ENCODE data around the gene PLEKHG5.

PLEKHG5 gene

DNA sequence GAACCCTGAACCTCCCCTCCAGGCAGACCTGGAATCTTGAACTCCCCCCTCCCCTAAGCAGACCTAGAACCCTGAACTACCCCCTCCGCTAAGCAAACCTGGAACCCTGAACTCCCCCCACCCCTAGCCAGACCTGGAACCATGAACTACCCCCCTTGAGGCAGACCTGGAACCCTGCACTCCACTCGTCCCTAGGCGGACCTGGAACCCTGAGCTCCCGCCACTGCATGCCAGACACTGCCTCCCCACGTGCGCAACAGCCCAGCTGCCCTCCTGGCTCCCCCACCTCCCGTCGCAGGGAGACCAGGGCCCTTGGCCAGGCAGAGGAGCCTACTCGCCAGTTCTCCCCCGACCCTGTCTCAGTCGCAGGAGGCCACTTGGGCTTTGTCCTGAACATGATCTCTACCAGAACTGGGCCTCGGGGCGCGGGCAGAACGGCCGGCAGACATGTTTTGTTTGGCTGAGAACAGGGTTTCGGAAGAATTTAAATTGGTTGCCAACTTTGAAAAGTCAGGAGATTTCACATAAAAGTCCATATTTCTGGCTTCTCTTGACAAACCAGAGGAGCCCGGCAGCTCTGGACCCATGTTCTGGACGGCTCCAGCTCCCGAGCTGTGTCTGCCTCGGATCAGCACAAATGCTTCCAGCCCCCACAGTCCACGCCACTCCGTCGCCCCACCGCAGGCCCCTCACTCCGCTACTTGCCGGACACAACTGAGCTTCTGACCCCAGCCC is 9.2 kb upstream of the PLEKHG5 start:
- no peak for DNase-seq (ENCODE audit: low spot score)
- Histone ChIP-seq H3K36me3 (replicated peaks in 1 of 2; ENCODE audit: control insufficient read depth in 2 of 2, insufficient read depth in 2 of 2, low read length in 2 of 2) (no peaks in the 10 kb centered on the region), H4K91ac (ENCODE audit: low read depth, low read length, poor library complexity) (no peak overlapping the region), H3K9ac (ENCODE audit: low read depth, low read length, poor library complexity) (peak overlapping the region; percentile 72), H3K27ac (replicated peaks; ENCODE audit: low read length) (no peak overlapping the region), H3K9me3 (replicated peaks in 1 of 2; ENCODE audit: control insufficient read depth in 2 of 2, insufficient read depth in 1 of 2, low read depth in 1 of 2, low read length in 2 of 2) (no peaks in the 10 kb centered on the region), H3K4me3 (ENCODE audit: low read length in 2 of 2) (no peak overlapping the region), H2BK12ac (ENCODE audit: low read length) (peak overlapping the region; percentile 85), H4K8ac (ENCODE audit: low read depth, low read length) (no peak overlapping the region), H3K23ac (ENCODE audit: low read depth, low read length, poor library complexity) (peak overlapping the region; percentile 90), H2BK15ac (ENCODE audit: low read length) (no peak overlapping the region), H3K4ac (ENCODE audit: low read length) (no peak overlapping the region), H2AK5ac (ENCODE audit: low read depth, low read length) (peak overlapping the region; percentile 76), H2BK120ac (ENCODE audit: low read depth, low read length) (no peak overlapping the region), H3K18ac (ENCODE audit: low read length) (peak overlapping the region; percentile 44), H2AFZ (ENCODE audit: low read length) (no peak overlapping the region), H3K79me1 (ENCODE audit: low read depth, low read length) (no peaks in the 10 kb centered on the region), H3K27me3 (ENCODE audit: control insufficient read depth in 3 of 3, insufficient read depth in 3 of 3, low read depth in 1 of 3, low read length in 3 of 3) (peaks cover 0 to 21% (median 13%) of the 10 kb centered on the region in 3 experiments), H3K14ac (ENCODE audit: low read length) (peak overlapping the region; percentile 75), H3K4me2 (ENCODE audit: insufficient read depth, low read length, poor library complexity, severe bottlenecking) (no peak overlapping the region), H2BK5ac (ENCODE audit: low read length) (peak overlapping the region; percentile 77), H3K4me1 (ENCODE audit: control insufficient read depth in 2 of 2, insufficient read depth in 1 of 2, low read depth in 1 of 2, low read length in 2 of 2) (peaks cover 16 to 37% of the 10 kb centered on the region in 2 donors)
- no CpG with 5 or more reads among the region's 27 CpGs for WGBS, 2 donors (ENCODE audit: extremely low coverage in 2 of 2, insufficient read length in 2 of 2, insufficient replicate concordance in 1 of 2)

- H3K23ac ChIP-seq (ENCODE audit: low read depth, low read length, poor library complexity): no peak overlapping the region
- H2AK5ac ChIP-seq (ENCODE audit: low read depth, low read length): peak overlapping the region; percentile 66
- H4K8ac ChIP-seq (ENCODE audit: low read depth, low read length): no peak overlapping the region
- peaks cover 17 to 36% of the 10 kb centered on the region in 2 donors for H3K4me1 ChIP-seq (ENCODE audit: control insufficient read depth in 2 of 2, insufficient read depth in 1 of 2, low read depth in 1 of 2, low read length in 2 of 2)
- no peaks in the 10 kb centered on the region for H3K79me1 ChIP-seq (ENCODE audit: low read depth, low read length)
- H3K9ac ChIP-seq (ENCODE audit: low read depth, low read length, poor library complexity): no peak overlapping the region
- H3K4ac ChIP-seq (ENCODE audit: low read length): no peak overlapping the region
- H3K4me3 ChIP-seq (ENCODE audit: low read length in 2 of 2): no peak overlapping the region
- peak overlapping the region; percentile 85 for H2AFZ ChIP-seq (ENCODE audit: low read length)
- H3K36me3 ChIP-seq (replicated peaks in 1 of 2; ENCODE audit: control insufficient read depth in 2 of 2, insufficient read depth in 2 of 2, low read length in 2 of 2): no peaks in the 10 kb centered on the region
- no peak overlapping the region for H3K18ac ChIP-seq (ENCODE audit: low read length)
- H4K91ac ChIP-seq (ENCODE audit: low read depth, low read length, poor library complexity): no peak overlapping the region
- DNase-seq (ENCODE audit: low spot score): no peak
- peaks cover 0 to 21% (median 16%) of the 10 kb centered on the region in 3 experiments for H3K27me3 ChIP-seq (ENCODE audit: control insufficient read depth in 3 of 3, insufficient read depth in 3 of 3, low read depth in 1 of 3, low read length in 3 of 3)
- H2BK12ac ChIP-seq (ENCODE audit: low read length): no peak overlapping the region
- H3K27ac ChIP-seq (replicated peaks; ENCODE audit: low read length): no peak overlapping the region
- no peak overlapping the region for H2BK5ac ChIP-seq (ENCODE audit: low read length)
- H2BK120ac ChIP-seq (ENCODE audit: low read depth, low read length): no peak overlapping the region
- H3K9me3 ChIP-seq (replicated peaks in 1 of 2; ENCODE audit: control insufficient read depth in 2 of 2, insufficient read depth in 1 of 2, low read depth in 1 of 2, low read length in 2 of 2): no peaks in the 10 kb centered on the region
- no peak overlapping the region for H3K14ac ChIP-seq (ENCODE audit: low read length)
- no peak overlapping the region for H3K4me2 ChIP-seq (ENCODE audit: insufficient read depth, low read length, poor library complexity, severe bottlenecking)
- no CpG with 5 or more reads among the region's 4 CpGs for WGBS, 2 donors (ENCODE audit: extremely low coverage in 2 of 2, insufficient read length in 2 of 2, insufficient replicate concordance in 1 of 2)
- H2BK15ac ChIP-seq (ENCODE audit: low read length): peak overlapping the region; percentile 91
Measured at GRCh38 chr1:6499296-6499695, 7.8 kb upstream of the PLEKHG5 start.

GRCh38 chr1:6498576-6499111 is 7.2 kb upstream of the PLEKHG5 start:
- WGBS, 2 donors (ENCODE audit: extremely low coverage in 2 of 2, insufficient read length in 2 of 2, insufficient replicate concordance in 1 of 2): no CpG with 5 or more reads among the region's 13 CpGs
- H3K4me1 ChIP-seq (ENCODE audit: control insufficient read depth in 2 of 2, insufficient read depth in 1 of 2, low read depth in 1 of 2, low read length in 2 of 2): peaks cover 17 to 36% of the 10 kb centered on the region in 2 donors

GRCh38 chr1:6497867-6498575 is 6.6 kb upstream of the PLEKHG5 start:
- Histone ChIP-seq H3K79me1 (ENCODE audit: low read depth, low read length) (no peaks in the 10 kb centered on the region), H3K4me3 (ENCODE audit: low read length in 2 of 2) (peak overlapping the region; percentile 62 to 91), H4K8ac (ENCODE audit: low read depth, low read length) (no peak overlapping the region), H3K27me3 (ENCODE audit: control insufficient read depth in 3 of 3, insufficient read depth in 3 of 3, low read depth in 1 of 3, low read length in 3 of 3) (peaks cover 0 to 21% (median 16%) of the 10 kb centered on the region in 3 experiments), H2BK5ac (ENCODE audit: low read length) (no peak overlapping the region), H3K14ac (ENCODE audit: low read length) (peak overlapping the region; percentile 78), H3K4me1 (ENCODE audit: control insufficient read depth in 2 of 2, insufficient read depth in 1 of 2, low read depth in 1 of 2, low read length in 2 of 2) (peaks cover 17 to 36% of the 10 kb centered on the region in 2 donors), H3K36me3 (replicated peaks in 1 of 2; ENCODE audit: control insufficient read depth in 2 of 2, insufficient read depth in 2 of 2, low read length in 2 of 2) (no peaks in the 10 kb centered on the region), H3K27ac (replicated peaks; ENCODE audit: low read length) (no peak overlapping the region), H2AFZ (ENCODE audit: low read length) (peak overlapping the region; percentile 99), H4K91ac (ENCODE audit: low read depth, low read length, poor library complexity) (no peak overlapping the region), H3K18ac (ENCODE audit: low read length) (peak overlapping the region; percentile 96), H2BK15ac (ENCODE audit: low read length) (peak overlapping the region; percentile 91), H2AK5ac (ENCODE audit: low read depth, low read length) (peak overlapping the region; percentile 66), H3K4ac (ENCODE audit: low read length) (no peak overlapping the region), H2BK12ac (ENCODE audit: low read length) (peak overlapping the region; percentile 46), H3K23ac (ENCODE audit: low read depth, low read length, poor library complexity) (peak overlapping the region; percentile 77), H3K9ac (ENCODE audit: low read depth, low read length, poor library complexity) (peak overlapping the region; percentile 80), H3K4me2 (ENCODE audit: insufficient read depth, low read length, poor library complexity, severe bottlenecking) (peak overlapping the region; percentile 84), H2BK120ac (ENCODE audit: low read depth, low read length) (no peak overlapping the region), H3K9me3 (replicated peaks in 1 of 2; ENCODE audit: control insufficient read depth in 2 of 2, insufficient read depth in 1 of 2, low read depth in 1 of 2, low read length in 2 of 2) (no peaks in the 10 kb centered on the region)
- no CpG with 5 or more reads among the region's 20 CpGs for WGBS, 2 donors (ENCODE audit: extremely low coverage in 2 of 2, insufficient read length in 2 of 2, insufficient replicate concordance in 1 of 2)
- DNase-seq (ENCODE audit: low spot score): no peak

More at GRCh38 chr1:6498576-6499111, 7.2 kb upstream of the PLEKHG5 start:
- H2BK15ac ChIP-seq (ENCODE audit: low read length): peak overlapping the region; percentile 91
- peaks cover 0 to 21% (median 16%) of the 10 kb centered on the region in 3 experiments for H3K27me3 ChIP-seq (ENCODE audit: control insufficient read depth in 3 of 3, insufficient read depth in 3 of 3, low read depth in 1 of 3, low read length in 3 of 3)
- no peaks in the 10 kb centered on the region for H3K79me1 ChIP-seq (ENCODE audit: low read depth, low read length)
- no peak for DNase-seq (ENCODE audit: low spot score)
- H3K36me3 ChIP-seq (replicated peaks in 1 of 2; ENCODE audit: control insufficient read depth in 2 of 2, insufficient read depth in 2 of 2, low read length in 2 of 2): no peaks in the 10 kb centered on the region
- H2AFZ ChIP-seq (ENCODE audit: low read length): peak overlapping the region; percentile 85
- peak overlapping the region; percentile 96 for H3K18ac ChIP-seq (ENCODE audit: low read length)
- no peak overlapping the region for H3K14ac ChIP-seq (ENCODE audit: low read length)
- H3K4me3 ChIP-seq (ENCODE audit: low read length in 2 of 2): no peak overlapping the region
- H3K4ac ChIP-seq (ENCODE audit: low read length): peak overlapping the region; percentile 87
- H3K27ac ChIP-seq (replicated peaks; ENCODE audit: low read length): no peak overlapping the region
- H2BK5ac ChIP-seq (ENCODE audit: low read length): peak overlapping the region; percentile 85
- H2BK120ac ChIP-seq (ENCODE audit: low read depth, low read length): no peak overlapping the region
- H4K8ac ChIP-seq (ENCODE audit: low read depth, low read length): no peak overlapping the region
- H3K4me2 ChIP-seq (ENCODE audit: insufficient read depth, low read length, poor library complexity, severe bottlenecking): no peak overlapping the region
- peak overlapping the region; percentile 66 for H2AK5ac ChIP-seq (ENCODE audit: low read depth, low read length)
- H3K9me3 ChIP-seq (replicated peaks in 1 of 2; ENCODE audit: control insufficient read depth in 2 of 2, insufficient read depth in 1 of 2, low read depth in 1 of 2, low read length in 2 of 2): no peaks in the 10 kb centered on the region
- H2BK12ac ChIP-seq (ENCODE audit: low read length): peak overlapping the region; percentile 46
- no peak overlapping the region for H4K91ac ChIP-seq (ENCODE audit: low read depth, low read length, poor library complexity)
- peak overlapping the region; percentile 55 for H3K9ac ChIP-seq (ENCODE audit: low read depth, low read length, poor library complexity)
- peak overlapping the region; percentile 77 for H3K23ac ChIP-seq (ENCODE audit: low read depth, low read length, poor library complexity)

Measured in neuronal stem cell (in vitro differentiated cells).